ENCODE measurements around the gene SMIM24. TPM values are rescaled to one million over a fixed set of nuclear protein-coding genes. Genes with fewer than 3 reads are reported as not detected.

The SMIM24 gene
- polyA plus RNA-seq, 2 of the 4 experiments (the other 2 are of a cell fraction), result 1.0 to 1.2 TPM

GRCh38 chr19:3471954-3472655, 8.2 kb downstream of the SMIM24 start (continued):
- TF ChIP-seq CHD2 (IDR thresholded peaks at IDR 0.05; ENCODE audit: low read length, partially characterized antibody) (no peak), HDAC2 (IDR thresholded peaks at IDR 0.05) (no peak), SMC3 (IDR thresholded peaks at IDR 0.05) (peak; percentile 73)

- Histone ChIP-seq H3K4me2 (no peak overlapping the region), H3K4me1 (peaks cover 16% of the 10 kb centered on the region; the same call in 2 of the 3 replicates), H3K4me3 (no peak overlapping the region), H3K27ac (peak overlapping the region; percentile 28 to 63; a peak in 3 of 6 replicates), H3K9me3 (peaks cover 10% of the 10 kb centered on the region; the same call in 1 of the 3 replicates)
- ATAC-seq, result peak; percentile 22 to 23; a peak in 4 of 6 replicates
- TF ChIP-seq PBX3 (IDR thresholded peaks at IDR 0.05) (0 out of 2 replicates have a peak, but pooled peaks have one; percentile 23), SMC3 (IDR thresholded peaks at IDR 0.05) (no peak)
- no peak for FAIRE-seq
- ChIA-PET POLR2A (no interaction called here), CTCF (interaction anchor here (0.7 to 6.7 kb wide), 15 partner anchors 11 to 166 kb away, joined by 3 to 78 read pairs (median 5); partner anchors contain the start of gene SMIM44)
- WGBS (ENCODE audit: missing lambda C conversion rate), result 79% methylated on average over 11 of the region's 11 CpGs
- DNase-seq (ENCODE audit: low read depth in 1 of 2, low spot score in 1 of 2), result no peak
These were observed 9.7 kb downstream of the SMIM24 start for GRCh38 chr19:3470500-3471128.

- Histone ChIP-seq H3K4me2 (no peak overlapping the region), H3K4me3 (no peak overlapping the region), H3K9me3 (peaks cover 10% of the 10 kb centered on the region; the same call in 1 of the 3 replicates), H3K4me1 (peaks cover 19% of the 10 kb centered on the region; the same call in 2 of the 3 replicates), H3K27ac (peak overlapping the region in 1 of 2 experiments; percentile 63; a peak in 3 of 6 replicates)
- DNase-seq (ENCODE audit: low read depth in 1 of 2, low spot score in 1 of 2) (no peak), ATAC-seq (peak; percentile 27; a peak in 3 of 6 replicates), FAIRE-seq (no peak)
- POLR2A ChIA-PET, result no interaction called here
- TF ChIP-seq HOXA7 (CRISPR knock-in tag; IDR thresholded peaks at IDR 0.05), result no peak
- no peak for TF ChIP-seq FOXS1 (CRISPR knock-in tag; IDR thresholded peaks at IDR 0.05)
- peak; percentile 13; the same call in 1 of the 3 replicates for TF ChIP-seq CTCF (IDR thresholded peaks at IDR 0.05)
- TF ChIP-seq POLR2AphosphoS2 (conservative IDR thresholded peaks at IDR 0.05; ENCODE audit: low read length), result peak; percentile 39; the same call in 1 of the 2 replicates
- peak; percentile 47 for TF ChIP-seq ZFP36 (IDR thresholded peaks at IDR 0.05; ENCODE audit: borderline replicate concordance, partially characterized antibody)
- TF ChIP-seq RAD21 (conservative IDR thresholded peaks at IDR 0.05 in 1 of 2, IDR thresholded peaks at IDR 0.05 in 1 of 2), result peak; percentile 30 to 39; a peak in 2 of 5 replicates
- WGBS (ENCODE audit: missing lambda C conversion rate), result 79% methylated on average over 5 of the region's 14 CpGs
- CTCF ChIA-PET, result interaction anchor here (0.7 to 6.7 kb wide), 15 partner anchors 10 to 165 kb away, joined by 3 to 78 read pairs (median 6); partner anchors contain the start of gene SMIM44
These were observed 10.5 kb downstream of the SMIM24 start for GRCh38 chr19:3469638-3470499.

- DNase-seq (ENCODE audit: low read depth in 1 of 2, low spot score in 1 of 2) (no peak), FAIRE-seq (no peak), ATAC-seq (no peak)
- POLR2A ChIA-PET, result no interaction called here
- CTCF ChIA-PET, result interaction anchor here (0.6 to 6.7 kb wide), 5 partner anchors 16 to 141 kb away, joined by 3 to 78 read pairs (median 9); partner anchors contain the start of gene SMIM44
- WGBS (ENCODE audit: missing lambda C conversion rate), result 100% methylated on average over 1 of the region's 3 CpGs
- peaks cover 10% of the 10 kb centered on the region; the same call in 1 of the 3 replicates for H3K9me3 ChIP-seq
- no peak for TF ChIP-seq BHLHE40 (IDR thresholded peaks at IDR 0.05; ENCODE audit: low read depth, low read length)
- TF ChIP-seq PHF8 (IDR thresholded peaks at IDR 0.05; ENCODE audit: borderline replicate concordance, low read depth), result no peak
- TF ChIP-seq ZSCAN20 (CRISPR knock-in tag; IDR thresholded peaks at IDR 0.05), result no peak
- no peak for TF ChIP-seq BCL3 (IDR thresholded peaks at IDR 0.05)
- no peak for TF ChIP-seq HOXA7 (CRISPR knock-in tag; IDR thresholded peaks at IDR 0.05)
- no peak for TF ChIP-seq TFCP2L1 (CRISPR knock-in tag; IDR thresholded peaks at IDR 0.05)
- no peak for TF ChIP-seq SMC3 (IDR thresholded peaks at IDR 0.05)
- no peak for TF ChIP-seq CEBPB (IDR thresholded peaks at IDR 0.05)
- no peak for TF ChIP-seq HEYL (CRISPR knock-in tag; IDR thresholded peaks at IDR 0.05)
- no peak for TF ChIP-seq SREBF2 (IDR thresholded peaks at IDR 0.05)
- TF ChIP-seq ZNF302 (CRISPR knock-in tag; IDR thresholded peaks at IDR 0.05), result no peak
- TF ChIP-seq TP53 (CRISPR knock-in tag; IDR thresholded peaks at IDR 0.05), result no peak
- TF ChIP-seq EHMT2 (IDR thresholded peaks at IDR 0.05; ENCODE audit: low read depth), result no peak
- TF ChIP-seq FOSB (CRISPR knock-in tag; IDR thresholded peaks at IDR 0.05), result no peak
- H3K4me1 ChIP-seq, result peaks cover 22% of the 10 kb centered on the region
- no peak overlapping the region for H3K4me3 ChIP-seq
- H3K4me2 ChIP-seq, result no peak overlapping the region
- peak overlapping the region in 1 of 2 experiments; percentile 44; a peak in 1 of 6 replicates for H3K27ac ChIP-seq
These were observed 12.1 kb downstream of the SMIM24 start for GRCh38 chr19:3468211-3468610.

All from A549 (cell line).